ENCODE measurements around the gene ISG20L2.

The ISG20L2 gene

DNA sequence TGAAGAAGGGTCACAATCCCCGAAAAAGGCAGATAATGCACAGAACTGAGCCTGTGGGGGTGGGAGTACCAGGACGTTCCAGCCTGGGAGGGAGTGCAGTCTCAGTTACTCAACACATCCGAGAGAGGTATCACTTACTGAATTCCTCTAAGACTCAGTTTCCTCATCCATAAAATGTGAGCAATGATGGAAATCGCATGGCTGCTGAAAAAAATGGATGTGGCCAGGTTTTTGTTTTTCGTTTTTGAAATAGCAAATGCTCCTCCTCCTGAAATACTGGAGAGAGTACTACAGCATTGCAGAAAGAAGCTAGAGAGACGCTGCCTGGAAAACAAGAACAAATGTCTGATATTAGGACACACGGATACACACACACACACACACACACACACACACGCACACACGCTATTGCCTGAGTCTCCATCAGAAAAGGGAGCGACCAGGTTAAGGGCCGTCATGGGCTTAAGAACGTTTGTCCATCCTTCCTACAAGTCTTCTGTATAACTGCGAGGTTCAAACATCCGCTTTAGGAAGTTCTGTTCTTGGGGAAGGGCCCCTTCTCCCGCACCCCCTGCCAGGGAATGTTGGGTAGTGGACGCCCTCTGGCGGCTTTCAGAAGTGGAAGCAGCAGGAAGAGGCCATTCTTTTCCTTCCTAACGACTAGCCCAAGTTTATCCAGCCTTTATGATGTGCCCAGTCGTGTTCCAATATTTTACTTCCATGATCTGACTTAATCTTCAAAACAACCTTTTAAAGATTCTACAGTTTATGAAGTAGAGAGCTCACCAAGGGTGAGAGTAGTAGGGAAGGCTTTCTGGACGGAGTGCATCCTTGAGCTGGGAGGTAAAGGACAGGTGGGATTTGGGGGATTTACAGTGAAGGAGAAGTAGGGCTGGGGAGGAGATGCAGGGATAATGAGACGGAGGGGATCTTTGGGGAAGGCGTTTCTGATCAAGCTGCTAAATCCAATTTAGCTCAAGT, 50.7 kb downstream of the ISG20L2 start:
- H3K4me3 ChIP-seq (replicated peaks; ENCODE audit: low read depth, low read length): peak overlapping the region; percentile 69
- TF ChIP-seq, protein P1, sequence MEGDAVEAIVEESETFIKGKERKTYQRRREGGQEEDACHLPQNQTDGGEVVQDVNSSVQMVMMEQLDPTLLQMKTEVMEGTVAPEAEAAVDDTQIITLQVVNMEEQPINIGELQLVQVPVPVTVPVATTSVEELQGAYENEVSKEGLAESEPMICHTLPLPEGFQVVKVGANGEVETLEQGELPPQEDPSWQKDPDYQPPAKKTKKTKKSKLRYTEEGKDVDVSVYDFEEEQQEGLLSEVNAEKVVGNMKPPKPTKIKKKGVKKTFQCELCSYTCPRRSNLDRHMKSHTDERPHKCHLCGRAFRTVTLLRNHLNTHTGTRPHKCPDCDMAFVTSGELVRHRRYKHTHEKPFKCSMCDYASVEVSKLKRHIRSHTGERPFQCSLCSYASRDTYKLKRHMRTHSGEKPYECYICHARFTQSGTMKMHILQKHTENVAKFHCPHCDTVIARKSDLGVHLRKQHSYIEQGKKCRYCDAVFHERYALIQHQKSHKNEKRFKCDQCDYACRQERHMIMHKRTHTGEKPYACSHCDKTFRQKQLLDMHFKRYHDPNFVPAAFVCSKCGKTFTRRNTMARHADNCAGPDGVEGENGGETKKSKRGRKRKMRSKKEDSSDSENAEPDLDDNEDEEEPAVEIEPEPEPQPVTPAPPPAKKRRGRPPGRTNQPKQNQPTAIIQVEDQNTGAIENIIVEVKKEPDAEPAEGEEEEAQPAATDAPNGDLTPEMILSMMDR (IDR thresholded peaks at IDR 0.05; ENCODE audit: low read depth, low read length, missing control alignments): peak; percentile 90
- no peak for DNase-seq (ENCODE audit: extremely low read depth, low read depth)

DNA sequence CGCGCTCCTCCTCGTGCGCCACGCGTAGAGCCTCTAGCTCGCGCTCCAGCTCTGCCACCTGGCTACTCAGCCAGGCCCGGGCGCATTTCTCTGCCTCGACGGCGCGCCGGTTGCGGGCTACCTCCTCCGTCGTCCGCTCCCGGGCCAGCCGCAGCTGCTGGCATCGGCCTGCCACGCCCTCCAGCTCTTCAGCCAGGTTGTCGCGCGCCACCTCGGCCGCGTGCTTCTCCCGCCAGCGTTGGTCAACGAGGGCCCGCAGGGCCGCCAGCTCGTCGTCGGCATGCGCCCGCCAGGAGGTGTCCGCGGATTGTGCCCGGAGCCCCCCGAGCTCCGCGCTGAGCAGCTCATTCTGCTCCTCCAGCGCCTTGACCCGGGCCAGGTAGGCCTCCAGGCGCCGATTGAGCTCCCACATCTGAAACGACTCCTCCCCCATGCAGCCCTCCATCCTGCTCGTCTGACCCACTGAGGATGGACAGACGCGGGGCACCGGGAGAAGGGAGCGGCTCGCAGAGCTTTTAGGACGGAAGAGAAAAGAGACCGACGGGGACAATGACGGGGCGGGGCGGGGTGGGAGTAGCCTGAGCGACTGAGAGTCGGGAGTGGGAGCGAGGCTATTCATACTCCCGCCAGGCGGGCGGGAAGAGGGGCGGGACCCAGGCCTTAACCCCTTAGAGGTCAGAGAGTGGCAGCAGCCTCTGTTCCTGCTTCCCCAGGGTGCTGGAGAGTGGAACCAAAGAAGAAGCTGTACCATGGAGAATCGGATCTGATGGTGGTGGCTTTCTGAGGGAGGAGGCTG, 51.5 kb downstream of the ISG20L2 start, which contains the start of gene NES:
TSS of gene NES (minus strand) at position 588 of the 796 bp plus-strand sequence. CDS start at position 445, 143 bp downstream.
- TF ChIP-seq, protein P1 (IDR thresholded peaks at IDR 0.05; ENCODE audit: low read depth, low read length, missing control alignments): no peak
- H3K4me3 ChIP-seq (replicated peaks; ENCODE audit: low read depth, low read length): peak within 1 kb of the TSS; percentile 69
- DNase-seq (ENCODE audit: extremely low read depth, low read depth): no peak

DNA sequence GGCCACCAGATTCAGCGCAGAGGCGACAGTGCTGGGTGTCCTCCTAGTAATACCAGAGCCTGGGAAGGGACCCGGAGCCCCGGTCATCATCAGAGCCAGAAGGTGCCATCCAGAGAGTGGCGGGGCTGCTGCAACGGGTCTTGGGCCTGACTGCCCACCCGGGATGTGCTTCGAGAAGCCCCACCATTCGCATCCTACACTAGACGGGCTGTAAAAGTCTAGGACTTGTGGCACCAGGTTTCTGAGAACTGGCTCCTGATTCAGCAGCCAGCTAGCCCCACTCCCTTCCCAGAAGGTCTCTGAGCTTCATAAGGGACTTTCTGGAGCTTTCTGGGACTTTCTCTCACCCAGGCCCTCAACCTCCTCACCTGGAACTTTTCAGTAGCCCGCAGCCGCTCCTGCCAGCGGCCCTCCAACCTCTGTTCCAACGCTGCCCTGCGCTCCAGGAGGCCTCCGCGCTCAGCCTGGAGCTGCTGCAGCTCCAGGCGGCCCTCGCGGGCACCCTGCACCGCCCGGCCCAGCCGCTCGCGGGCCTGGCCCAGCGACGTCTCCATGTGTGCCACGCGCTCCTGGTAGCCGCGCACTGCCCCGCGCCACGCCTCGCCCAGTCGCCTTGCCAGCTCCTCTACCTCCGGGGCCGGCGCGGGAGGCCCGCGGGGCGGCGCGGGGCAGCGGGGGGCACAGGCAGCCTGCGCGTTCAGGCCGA, 52.3 kb downstream of the ISG20L2 start:
- no peak for DNase-seq (ENCODE audit: extremely low read depth, low read depth)
- peak overlapping the region; percentile 69 for H3K4me3 ChIP-seq (replicated peaks; ENCODE audit: low read depth, low read length)

DNA sequence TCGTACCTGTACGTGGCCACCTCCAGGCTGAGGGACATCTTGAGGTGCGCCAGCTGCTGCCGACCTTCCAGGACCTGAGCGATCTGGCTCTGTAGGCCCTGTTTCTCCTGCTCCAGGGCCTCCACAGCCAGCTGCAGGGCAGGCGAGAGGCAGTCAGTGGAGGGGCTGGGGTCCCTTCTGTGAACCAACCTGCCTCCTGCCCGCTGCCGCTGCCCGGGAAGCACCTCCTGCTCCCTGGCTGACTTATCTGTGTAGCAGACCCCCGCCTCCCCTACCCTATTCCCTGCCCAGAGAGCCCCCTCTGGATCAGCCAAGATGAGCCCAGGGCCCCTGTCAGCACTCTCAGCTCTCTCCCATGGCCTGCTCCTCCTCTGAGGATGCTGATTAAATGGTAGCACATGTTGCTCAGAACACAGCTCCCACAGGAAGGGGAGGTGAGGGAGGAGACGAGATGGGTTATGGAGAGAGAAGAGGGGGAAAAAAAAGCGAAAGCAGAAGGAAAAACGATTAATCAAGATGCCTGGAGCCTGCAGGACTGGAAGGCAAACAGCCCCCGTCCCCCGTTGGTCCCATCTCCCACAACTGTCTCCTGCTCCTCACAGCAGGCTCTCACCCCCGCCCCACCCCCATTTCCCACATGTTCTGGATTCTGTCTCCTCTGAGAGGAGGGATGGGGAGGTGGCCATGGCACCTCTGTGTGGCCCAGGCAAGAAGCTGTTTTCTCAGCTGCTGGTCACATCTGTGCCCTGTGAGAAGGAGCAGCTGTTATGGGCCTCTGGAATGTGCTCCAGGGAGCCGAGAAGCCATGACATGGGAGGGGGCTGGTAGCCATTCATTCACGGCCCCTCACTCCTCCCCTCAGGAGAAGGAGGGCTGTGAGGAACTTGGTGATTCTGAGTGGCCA, 53.1 kb downstream of the ISG20L2 start:
- no peak for DNase-seq (ENCODE audit: extremely low read depth, low read depth)
- TF ChIP-seq, protein P1 (IDR thresholded peaks at IDR 0.05; ENCODE audit: low read depth, low read length, missing control alignments): no peak
- peak overlapping the region; percentile 69 for H3K4me3 ChIP-seq (replicated peaks; ENCODE audit: low read depth, low read length)

More for the DNA sequence above, 52.3 kb downstream of the ISG20L2 start:
- TF ChIP-seq, protein P1 (IDR thresholded peaks at IDR 0.05; ENCODE audit: low read depth, low read length, missing control alignments): no peak

DNA sequence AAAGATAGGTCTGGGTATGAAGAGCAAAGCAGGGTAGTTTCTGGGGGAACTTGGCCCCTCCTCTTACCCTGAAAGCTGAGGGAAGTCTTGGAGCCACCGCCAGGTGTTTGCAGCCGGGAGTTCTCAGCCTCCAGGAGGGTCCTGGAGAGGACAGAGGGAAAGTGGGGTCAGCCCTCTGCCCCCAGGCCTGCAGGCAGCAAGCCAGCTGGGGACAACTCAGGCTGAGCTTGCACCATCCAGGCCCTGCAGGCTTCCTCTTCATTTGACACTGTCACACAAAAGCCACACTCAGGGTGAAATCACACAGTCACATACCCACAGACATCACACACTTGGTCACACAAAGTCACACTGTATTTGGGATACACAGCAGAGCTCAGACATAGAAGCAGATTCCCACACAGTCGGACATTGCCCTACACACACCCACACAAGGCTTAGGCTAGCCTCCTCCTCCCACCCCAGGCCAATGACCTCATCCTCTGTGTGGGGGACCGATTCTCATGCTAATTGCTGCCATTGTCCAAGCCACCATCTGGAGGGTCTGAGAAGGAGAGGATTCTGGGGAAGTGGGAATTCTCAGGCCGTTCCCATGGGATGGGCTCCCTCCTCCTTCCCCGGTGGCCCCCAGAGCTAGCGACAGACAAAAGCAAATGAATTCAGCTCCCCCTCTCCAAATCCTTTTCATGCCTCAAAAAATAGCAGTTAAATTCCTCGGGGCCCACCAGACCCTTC, 55.0 kb downstream of the ISG20L2 start:
- TF ChIP-seq, protein P1 (IDR thresholded peaks at IDR 0.05; ENCODE audit: low read depth, low read length, missing control alignments): no peak
- no peak for DNase-seq (ENCODE audit: extremely low read depth, low read depth)
- peak overlapping the region; percentile 69 for H3K4me3 ChIP-seq (replicated peaks; ENCODE audit: low read depth, low read length)
